K562 (cell line): ENCODE measurements around the gene ZRANB3.

Experiments
- BCLAF1 ChIP-seq, 2 experiments: fragments of 450-650 bp in 1 of 2; IDR thresholded peaks; 2 replicates each; pipeline ENCODE4 v1.6.1; 2011 to 2017; ENCODE audit warnings: low read depth in 2 of 2, antibody characterized with exemption in 1 of 2, borderline replicate concordance in 1 of 2, low read length in 1 of 2, mild to moderate bottlenecking in 1 of 2, mixed read lengths in 1 of 2; ENCODE audit not compliant: control insufficient read depth in 1 of 2
- CEBPB ChIP-seq: fragments of 450-650 bp; IDR thresholded peaks from 2 replicates; pipeline ENCODE4 v1.6.1; 2016; ENCODE audit warnings: missing genetic modification characterization, missing compliant biosample characterization
- MEIS2 ChIP-seq: fragments of 450-650 bp; IDR thresholded peaks from 2 replicates; pipeline ENCODE4 v1.6.1; 2014; ENCODE audit warnings: mild to moderate bottlenecking; ENCODE audit not compliant: partially characterized antibody
- SMAD3 ChIP-seq: fragments of 450-650 bp; formaldehyde crosslinking; conservative IDR thresholded peaks from 2 replicates; pipeline ENCODE4 v1.4.0; 2020; ENCODE audit warnings: mild to moderate bottlenecking
- TCF7L2 ChIP-seq: fragments of 150-350 bp; IDR thresholded peaks from 2 replicates; pipeline ENCODE4 v1.6.1; 2016; ENCODE audit warnings: low read depth, mild to moderate bottlenecking, low read length, moderate library complexity
- U2AF2 ChIP-seq: fragments of 200-400 bp; formaldehyde crosslinking; optimal IDR thresholded peaks from 2 replicates; pipeline ENCODE3; 2017; ENCODE audit warnings: low read depth, mild to moderate bottlenecking, low read length
- ZKSCAN8 ChIP-seq: fragments of 200-800 bp; sonication (Bioruptor generic); IDR thresholded peaks from 2 replicates; pipeline ENCODE4 v1.6.1; 2016; ENCODE audit warnings: missing genetic modification characterization, missing compliant biosample characterization
- TF ChIP-seq, protein P1 (sequence below), 3 experiments: IDR thresholded peaks in 2 of 3; conservative IDR thresholded peaks in 1 of 3; 2 replicates each; pipeline ENCODE4 v1.5.1; 2011 to 2012; ENCODE audit warnings: low read length in 3 of 3, mild to moderate bottlenecking in 3 of 3, control low read depth in 2 of 3, improper control_type of control experiment in 1 of 3, inconsistent platforms in 1 of 3, low read depth in 1 of 3, mixed read lengths in 1 of 3, moderate library complexity in 1 of 3; ENCODE audit not compliant: insufficient read depth in 2 of 3

DNA sequence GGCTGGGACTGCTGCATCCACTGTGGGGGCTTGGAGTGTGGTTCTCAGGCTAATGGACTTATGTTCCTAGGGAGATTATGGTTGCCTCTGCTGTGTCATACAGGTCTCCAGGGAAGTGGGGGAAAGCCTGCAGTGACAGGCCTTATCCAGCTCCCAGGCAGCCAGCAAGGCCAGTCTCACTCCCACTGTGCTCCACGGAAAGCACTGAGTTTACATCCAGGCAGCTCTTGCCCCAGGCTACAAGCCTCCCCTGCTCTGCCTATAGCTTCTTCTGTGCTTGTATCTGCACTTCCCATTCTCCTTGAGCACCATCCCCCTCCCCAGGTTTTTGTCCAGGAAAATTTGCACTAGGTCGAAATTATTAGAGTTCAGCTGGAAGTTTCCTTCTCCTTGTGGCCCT is 231.9 kb downstream of the ZRANB3 start:
- TF ChIP-seq U2AF2 (no peak), SMAD3 (CRISPR knock-in tag) (no peak), ZKSCAN8 (CRISPR knock-in tag) (no peak), MEIS2 (no peak), TCF7L2 (no peak), BCLAF1 (IDR thresholded peaks at IDR 0.05; ENCODE audit: borderline replicate concordance in 1 of 2, control insufficient read depth in 1 of 2, low read depth in 2 of 2, low read length in 1 of 2) (no peak), CEBPB (tag) (no peak)
- TF ChIP-seq, protein P1, sequence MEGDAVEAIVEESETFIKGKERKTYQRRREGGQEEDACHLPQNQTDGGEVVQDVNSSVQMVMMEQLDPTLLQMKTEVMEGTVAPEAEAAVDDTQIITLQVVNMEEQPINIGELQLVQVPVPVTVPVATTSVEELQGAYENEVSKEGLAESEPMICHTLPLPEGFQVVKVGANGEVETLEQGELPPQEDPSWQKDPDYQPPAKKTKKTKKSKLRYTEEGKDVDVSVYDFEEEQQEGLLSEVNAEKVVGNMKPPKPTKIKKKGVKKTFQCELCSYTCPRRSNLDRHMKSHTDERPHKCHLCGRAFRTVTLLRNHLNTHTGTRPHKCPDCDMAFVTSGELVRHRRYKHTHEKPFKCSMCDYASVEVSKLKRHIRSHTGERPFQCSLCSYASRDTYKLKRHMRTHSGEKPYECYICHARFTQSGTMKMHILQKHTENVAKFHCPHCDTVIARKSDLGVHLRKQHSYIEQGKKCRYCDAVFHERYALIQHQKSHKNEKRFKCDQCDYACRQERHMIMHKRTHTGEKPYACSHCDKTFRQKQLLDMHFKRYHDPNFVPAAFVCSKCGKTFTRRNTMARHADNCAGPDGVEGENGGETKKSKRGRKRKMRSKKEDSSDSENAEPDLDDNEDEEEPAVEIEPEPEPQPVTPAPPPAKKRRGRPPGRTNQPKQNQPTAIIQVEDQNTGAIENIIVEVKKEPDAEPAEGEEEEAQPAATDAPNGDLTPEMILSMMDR (IDR thresholded peaks at IDR 0.05 in 2 of 3, conservative IDR thresholded peaks at IDR 0.05 in 1 of 3; ENCODE audit: insufficient read depth in 2 of 3, low read depth in 1 of 3, low read length in 3 of 3), result no peak
